Measurements from ENCODE around the gene CREB5.

CREB5 gene

DNA sequence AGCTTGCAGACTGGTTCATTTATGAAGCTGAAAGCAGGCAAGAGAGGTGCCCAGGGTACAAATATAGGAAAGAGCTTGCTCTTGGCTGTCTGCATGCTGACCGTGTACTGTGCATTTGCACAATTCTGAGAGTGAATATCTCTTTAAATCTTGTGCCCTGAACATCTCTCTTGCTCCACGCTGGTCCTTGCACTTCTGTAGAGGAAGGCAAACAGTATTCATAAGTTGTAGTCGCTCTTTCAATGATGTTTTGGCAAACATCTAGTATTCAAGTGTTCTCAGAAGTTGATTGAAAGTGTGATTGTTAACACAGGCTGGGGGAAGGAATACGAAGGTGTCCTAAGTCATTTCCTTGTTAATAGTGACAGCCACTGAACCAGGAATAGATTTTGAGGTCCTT, 332.6 kb downstream of the CREB5 start:
- no peak overlapping the region for H3K27ac ChIP-seq
- no peak overlapping the region for H3K4me3 ChIP-seq

DNA sequence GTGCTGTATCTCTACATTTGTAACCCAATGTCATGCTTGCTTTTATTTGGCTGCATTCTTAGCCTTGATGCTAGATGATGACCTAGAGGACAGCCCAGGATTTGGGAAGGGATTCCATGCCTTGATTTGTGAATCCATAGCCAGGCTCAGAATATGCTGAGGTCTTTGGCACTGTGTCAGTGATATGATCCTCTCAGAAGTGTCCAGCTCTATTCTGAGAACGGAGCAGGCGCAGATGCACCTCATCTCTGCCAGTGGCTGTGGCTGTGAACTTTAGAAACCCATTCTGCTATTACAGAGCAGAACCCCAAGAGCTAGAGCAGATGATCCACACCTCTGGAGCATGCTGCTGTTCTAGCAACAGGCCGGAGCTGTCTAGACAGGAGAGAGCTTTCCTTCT, 333.0 kb downstream of the CREB5 start:
- Histone ChIP-seq H3K4me3 (no peak overlapping the region), H3K27ac (peak overlapping the region in 2 of 21 experiments; percentile 35 to 70)

DNA sequence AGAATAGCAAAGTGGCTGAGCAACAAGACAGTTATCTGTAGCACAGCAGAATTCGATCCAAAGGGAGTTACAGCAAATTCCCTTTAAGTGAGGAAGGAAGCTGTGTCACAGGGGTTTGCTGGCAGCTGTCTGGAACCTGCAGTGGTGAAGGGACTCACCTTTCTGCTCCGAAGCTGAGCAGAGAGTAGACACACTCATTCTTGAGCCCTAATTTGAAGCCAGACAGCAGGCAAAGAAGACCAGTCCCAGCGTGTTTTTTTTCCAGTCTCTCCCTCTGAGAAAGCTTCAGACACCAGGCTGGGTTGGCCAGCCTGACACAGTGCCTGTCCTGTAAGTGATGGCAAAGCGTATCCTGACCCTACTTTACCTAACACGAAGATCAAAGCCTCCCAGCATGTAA, 335.1 kb downstream of the CREB5 start:
- H3K4me3 ChIP-seq, result no peak overlapping the region
- peak overlapping the region in 4 of 21 experiments; percentile 6 to 73 (median 10) for H3K27ac ChIP-seq

DNA sequence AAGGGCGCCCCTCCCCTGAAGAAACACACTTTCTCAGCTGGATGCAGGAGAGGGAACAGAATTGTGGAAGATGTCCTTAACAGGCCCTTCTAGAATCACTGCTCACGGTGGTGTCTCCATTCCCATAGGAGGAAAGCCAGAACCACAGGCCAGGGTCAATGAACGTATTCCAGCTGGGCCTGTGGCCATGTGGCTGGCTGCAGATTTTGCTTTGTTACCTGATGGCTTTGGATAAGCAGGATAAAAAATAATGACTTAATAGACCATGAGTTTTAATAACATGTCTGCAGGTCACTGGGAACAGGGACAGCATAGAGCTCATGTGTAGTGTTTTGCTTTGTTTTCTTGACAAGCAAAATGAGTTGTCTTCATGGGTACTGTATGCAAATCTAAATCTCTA, 335.5 kb downstream of the CREB5 start:
- peak overlapping the region in 4 of 21 experiments; percentile 6 to 73 (median 16) for H3K27ac ChIP-seq
- no peak overlapping the region for H3K4me3 ChIP-seq

DNA sequence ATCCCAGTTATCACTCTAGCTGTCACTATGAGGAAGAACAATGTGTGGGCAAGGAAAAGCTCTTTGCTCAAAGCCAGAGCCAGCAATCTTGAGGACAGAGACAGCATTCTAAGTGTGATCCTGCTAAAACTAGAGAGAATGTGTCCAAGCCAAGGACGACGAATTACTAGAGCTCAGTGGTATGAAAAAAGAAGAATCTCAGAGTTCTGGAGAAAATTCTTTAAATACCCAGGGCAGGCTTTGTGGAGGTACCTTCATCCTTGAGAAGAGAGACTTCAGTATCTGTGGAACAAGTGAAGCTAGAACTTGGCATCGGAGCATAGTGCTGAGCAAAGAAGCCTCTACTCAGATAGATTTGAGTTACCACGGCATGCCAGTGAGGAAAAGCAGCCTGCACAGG, 336.0 kb downstream of the CREB5 start:
- Histone ChIP-seq H3K4me3 (no peak overlapping the region), H3K27ac (peak overlapping the region in 2 of 21 experiments; percentile 22 to 73)

DNA sequence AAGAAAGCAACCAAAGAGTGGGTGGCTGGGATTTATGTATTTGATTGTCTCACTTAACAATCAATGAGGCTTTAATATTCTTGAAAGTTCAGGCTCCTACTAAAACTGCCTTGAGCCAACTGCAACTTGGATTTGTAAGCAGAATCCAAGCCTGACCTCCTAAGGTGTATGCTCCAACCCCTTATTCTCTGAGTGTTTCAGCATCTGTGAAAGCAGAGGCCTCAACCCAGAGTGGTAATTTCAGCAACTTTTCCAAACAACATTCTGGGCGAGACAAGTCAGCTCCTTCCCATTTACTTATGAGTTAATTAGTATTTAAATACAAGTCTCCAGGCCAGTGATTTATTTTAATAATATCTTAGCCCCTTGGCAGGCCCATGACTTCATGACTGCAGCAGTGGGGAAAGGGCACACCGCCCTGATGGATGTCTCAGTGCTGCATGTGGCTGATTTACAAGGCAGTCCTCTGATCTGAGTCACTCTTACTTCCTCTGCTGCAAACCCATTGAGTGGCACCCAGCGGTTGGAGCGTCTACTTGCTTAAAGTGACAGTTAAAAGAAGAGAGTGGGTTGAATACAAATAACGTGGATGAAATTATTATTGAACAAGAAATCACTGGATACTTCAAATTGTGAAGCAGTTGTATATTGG, 336.7 kb downstream of the CREB5 start:
- H3K27ac ChIP-seq, result peak overlapping the region in 2 of 21 experiments; percentile 29 to 73
- no peak overlapping the region for H3K4me3 ChIP-seq

DNA sequence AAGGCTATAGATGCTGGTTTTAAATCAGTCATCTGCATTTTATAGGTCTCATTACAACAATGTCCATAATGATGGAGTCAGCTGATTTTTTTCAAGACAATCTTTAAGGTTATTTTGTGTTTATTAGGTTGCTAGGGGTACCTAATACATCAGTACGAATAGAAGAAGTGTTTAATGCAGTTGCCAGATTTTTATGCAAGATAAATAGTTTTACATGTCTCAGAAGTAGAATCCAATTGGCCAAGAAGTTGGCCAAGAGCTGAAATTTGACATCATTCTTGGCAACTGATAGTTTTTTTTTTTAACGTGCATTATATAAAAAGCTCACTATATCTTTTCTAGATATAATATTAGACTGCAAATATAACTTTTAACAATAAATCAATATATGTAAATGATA, 337.3 kb downstream of the CREB5 start:
- Histone ChIP-seq H3K27ac (no peak overlapping the region), H3K4me3 (no peak overlapping the region)

DNA sequence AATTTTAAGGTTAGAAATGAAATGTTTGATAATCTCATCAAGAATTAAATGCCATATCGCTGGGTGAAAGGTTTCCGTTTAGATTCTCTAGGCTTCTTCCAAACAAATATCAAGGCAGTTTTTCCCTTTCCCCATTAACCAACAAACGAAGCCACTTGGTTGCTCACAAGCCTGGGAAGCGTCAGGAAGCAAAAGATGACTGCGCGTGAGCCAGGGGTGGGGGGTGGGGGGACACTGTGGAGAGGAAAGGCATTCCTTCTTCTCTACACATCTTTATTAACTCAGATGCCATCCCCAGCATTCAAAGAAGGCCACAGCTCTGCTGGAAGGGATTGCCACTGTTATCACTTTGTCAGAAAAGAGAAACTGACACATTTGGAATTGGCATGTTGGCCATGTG, 338.7 kb downstream of the CREB5 start:
- no peak overlapping the region for H3K27ac ChIP-seq
- no peak overlapping the region for H3K4me3 ChIP-seq

DNA sequence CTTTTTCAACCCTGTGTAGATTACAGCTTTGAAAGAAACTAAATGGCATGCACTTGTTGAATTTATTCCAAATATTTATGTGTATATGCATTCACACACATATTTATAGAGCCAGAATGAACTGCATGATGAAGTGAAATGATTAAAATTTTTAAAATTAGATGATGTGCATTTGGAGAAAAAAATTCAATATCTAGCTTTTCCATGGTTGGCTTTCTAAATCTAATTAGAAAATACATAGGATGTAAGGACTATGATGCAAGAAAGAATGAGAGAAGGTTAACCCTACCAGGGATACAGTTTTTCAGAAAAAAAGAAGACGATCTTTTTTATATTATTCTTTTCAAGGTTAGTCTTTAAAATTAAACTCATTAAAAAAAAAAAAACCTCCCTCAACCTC, 341.3 kb downstream of the CREB5 start:
- Histone ChIP-seq H3K4me3 (no peak overlapping the region), H3K27ac (no peak overlapping the region)

DNA sequence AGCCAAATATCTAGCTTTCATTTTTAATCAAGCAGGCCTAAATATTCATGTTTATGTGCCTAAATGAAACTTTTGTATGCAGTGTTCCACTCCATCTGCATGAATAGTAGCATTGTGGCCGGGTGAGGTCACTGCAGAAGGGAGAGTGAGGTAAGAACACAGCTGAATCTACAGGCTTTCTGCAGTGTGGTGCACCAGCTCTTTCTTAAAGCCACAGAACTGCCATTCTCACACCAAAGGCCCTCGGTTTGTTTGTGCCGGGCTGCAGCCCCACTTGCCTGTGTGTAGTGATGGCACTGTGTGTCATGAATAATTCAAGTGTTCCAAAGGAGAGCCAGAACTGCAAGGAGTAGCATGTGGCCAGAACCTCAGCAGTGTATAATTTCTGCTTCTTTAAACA, 341.7 kb downstream of the CREB5 start:
- H3K27ac ChIP-seq, result no peak overlapping the region
- H3K4me3 ChIP-seq, result no peak overlapping the region

DNA sequence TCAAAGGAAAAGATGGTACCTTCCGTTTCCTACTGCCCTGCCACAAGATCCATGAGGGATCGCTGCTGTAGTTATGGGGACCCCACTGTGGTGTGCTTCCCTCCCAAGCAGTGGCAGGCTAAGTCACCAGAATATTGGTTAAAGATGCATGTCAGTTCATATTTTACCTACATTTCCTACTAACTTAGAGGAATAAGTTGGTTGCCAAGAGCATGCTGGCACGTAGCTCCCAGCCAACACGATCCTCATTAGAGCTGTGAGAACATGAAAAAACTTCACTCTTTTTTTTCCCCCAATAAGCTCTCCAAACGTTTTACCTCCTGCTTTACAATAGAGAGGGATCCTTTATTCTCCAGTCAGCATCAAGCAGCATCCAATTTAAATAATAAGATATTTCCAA, 342.1 kb downstream of the CREB5 start:
- no peak overlapping the region for H3K4me3 ChIP-seq
- peak overlapping the region in 1 of 21 experiments; percentile 15 for H3K27ac ChIP-seq

DNA sequence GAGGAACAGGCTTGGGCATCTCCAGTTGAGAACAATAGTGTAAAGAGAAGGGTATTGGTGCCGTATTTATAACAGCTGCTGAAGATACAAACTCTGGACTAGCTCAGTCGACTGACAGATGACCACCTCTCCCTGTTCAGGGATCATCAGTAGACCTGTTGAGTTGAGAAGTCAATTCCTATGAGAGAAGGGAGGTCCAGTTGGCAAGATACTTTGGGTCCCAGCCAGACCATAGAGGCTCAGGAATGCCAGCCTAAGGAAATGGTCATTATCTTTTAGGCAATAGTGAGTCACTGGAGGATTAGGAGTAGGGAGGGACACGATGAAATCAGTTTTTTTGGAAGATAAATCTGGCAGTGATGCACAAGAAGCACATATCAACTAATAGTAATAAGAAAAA, 342.9 kb downstream of the CREB5 start:
- Histone ChIP-seq H3K27ac (peak overlapping the region in 2 of 21 experiments; percentile 15 to 55), H3K4me3 (no peak overlapping the region)

DNA sequence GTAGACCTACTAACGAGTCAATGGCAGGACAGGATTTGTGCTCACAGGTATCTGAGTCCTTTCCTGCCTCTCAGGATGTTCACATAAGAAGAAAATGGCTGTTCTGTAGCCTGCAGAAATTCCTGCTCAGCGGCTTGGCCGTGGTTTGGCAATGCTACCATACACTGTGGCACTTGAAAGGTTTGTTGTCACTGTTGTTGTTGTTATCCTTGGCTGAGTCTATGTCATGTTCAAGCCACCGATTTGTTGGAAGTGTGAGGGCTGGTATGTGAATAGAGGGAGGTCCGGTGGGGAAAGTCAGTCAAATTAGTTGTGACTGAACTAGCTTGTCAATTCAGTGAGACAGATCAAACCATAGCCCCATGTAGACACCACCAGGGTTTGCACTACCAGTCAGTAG, 345.9 kb downstream of the CREB5 start:
- peak overlapping the region in 2 of 21 experiments; percentile 25 to 64 for H3K27ac ChIP-seq
- no peak overlapping the region for H3K4me3 ChIP-seq

DNA sequence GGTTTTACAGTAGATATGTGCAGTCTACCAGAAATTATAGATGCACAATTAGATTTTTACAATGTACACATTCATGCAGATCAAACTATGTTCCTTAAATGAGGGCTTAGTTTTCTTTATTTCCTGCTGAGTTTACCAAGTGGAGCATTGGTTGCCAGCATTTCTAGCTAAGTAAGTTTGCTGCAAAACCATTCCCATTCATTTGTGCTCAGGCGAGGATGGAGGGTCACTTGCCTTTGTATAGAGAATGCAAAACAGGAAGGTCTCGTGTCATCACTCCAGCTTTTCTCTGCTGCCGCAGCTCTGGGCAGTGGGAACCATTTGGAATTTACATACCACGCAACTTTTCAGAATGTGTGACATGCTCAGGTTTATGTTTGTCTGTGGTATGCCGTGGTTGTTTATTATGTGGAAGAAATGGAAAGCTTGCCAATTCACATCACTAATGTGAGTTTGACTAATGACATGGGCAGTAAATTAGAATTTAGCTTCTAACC, 347.2 kb downstream of the CREB5 start:
- Histone ChIP-seq H3K4me3 (no peak overlapping the region), H3K27ac (peak overlapping the region in 1 of 21 experiments; percentile 64)

DNA sequence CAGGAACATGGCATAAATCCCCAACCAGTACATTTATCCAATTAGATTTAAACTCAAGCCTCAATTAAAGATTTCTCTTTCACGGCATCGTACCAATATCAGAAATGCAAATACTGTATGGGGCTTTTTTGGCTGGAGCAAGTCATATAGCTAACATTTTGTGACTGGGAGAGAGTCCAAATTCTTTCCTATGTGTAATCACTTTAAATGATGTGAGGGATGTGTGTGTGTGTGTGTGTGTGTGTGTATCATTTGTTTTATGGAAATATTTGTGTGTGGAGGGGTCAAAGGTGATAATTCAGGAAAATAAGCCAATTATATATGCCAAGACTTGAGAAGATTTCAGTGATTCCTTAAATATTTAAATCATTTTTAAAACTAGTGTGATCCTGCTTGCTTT, 349.2 kb downstream of the CREB5 start:
- Histone ChIP-seq H3K4me3 (no peak overlapping the region), H3K27ac (peak overlapping the region in 2 of 21 experiments; percentile 49 to 81)

DNA sequence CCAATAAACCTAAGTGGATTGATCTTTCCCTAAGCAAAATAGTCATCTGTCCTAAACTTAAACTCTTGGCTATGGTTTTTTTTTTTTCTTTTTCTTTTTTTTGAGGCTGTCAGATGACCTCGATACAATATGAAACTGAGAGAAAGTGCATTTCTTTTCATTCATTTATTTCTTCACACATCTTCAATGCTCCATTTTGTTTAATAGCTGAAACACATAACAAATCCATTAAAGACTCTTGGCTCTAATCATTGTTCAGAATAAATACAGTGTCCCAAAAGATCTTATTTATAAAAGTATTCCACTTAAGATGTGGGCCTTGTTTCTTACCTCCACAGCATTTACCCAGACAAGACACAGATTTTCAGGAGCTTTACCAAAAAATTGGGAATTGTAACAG, 350.3 kb downstream of the CREB5 start:
- Histone ChIP-seq H3K4me3 (no peak overlapping the region), H3K27ac (no peak overlapping the region)

DNA sequence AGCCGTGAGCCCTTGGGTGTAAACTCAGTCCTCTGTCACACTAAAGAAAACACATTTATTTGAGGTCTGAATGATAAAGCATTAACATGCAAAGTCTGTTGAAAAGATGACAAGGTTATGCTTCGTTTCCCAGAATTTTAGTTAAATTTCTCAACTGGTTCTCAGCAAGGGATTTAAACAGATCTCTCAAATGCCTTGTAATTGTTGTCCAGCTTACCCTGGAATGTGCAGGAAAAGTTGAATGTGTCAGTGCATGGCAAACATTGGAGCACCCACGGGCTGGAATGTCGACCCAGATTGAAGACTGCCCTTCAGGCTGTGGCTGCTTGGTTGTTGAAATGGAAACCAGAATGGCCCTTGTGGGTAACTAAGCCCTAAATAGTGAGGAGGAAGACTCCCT, 354.0 kb downstream of the CREB5 start:
- Histone ChIP-seq H3K27ac (peak overlapping the region in 2 of 21 experiments; percentile 34 to 49), H3K4me3 (no peak overlapping the region)

DNA sequence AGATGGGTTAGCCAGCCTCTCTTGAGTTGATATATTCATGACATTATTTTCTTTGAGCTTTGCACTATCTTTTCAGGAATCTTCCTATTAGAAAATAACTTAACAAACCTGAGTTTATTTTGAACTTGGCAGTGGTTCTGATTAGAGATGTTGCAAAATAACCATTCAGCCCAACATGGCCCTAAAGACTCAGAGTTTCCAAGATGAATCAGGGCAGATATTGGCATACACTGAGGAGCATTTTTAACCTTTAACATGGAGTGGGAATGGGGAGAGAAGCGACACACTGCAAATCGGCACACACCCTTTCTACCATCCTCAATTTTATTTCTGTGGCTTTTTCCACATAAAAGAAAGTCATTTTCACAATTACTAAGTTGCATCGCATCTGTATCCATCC, 355.0 kb downstream of the CREB5 start:
- Histone ChIP-seq H3K4me3 (no peak overlapping the region), H3K27ac (peak overlapping the region in 1 of 21 experiments; percentile 31)

DNA sequence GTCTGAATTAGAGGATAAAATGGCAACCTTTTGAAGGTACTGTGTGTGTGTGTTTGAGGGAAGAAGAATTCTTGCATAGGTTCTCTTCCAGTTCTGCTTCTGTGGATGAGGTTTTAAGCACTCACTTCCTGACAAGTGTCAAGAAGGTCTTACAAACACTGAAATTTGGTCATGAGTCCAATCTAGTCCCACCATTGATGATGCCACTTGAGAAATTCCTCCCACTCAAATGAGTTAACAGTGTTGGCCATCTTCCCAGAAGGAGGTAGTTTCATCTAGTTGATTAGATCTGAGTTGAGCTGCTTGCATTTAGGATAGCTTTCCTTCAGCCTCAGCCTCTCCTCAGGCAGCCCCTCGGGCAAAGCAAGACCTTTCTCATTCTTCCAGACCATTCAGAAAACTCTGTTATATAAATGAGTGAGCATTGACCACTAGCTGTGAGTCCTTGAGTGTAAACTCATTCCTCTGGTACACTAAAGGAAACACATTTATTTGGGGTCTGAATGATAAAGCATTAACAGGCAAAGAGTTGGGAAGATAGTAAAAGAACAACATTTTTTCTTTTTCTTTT, 356.3 kb downstream of the CREB5 start:
- Histone ChIP-seq H3K27ac (peak overlapping the region in 1 of 21 experiments; percentile 23), H3K4me3 (no peak overlapping the region)

DNA sequence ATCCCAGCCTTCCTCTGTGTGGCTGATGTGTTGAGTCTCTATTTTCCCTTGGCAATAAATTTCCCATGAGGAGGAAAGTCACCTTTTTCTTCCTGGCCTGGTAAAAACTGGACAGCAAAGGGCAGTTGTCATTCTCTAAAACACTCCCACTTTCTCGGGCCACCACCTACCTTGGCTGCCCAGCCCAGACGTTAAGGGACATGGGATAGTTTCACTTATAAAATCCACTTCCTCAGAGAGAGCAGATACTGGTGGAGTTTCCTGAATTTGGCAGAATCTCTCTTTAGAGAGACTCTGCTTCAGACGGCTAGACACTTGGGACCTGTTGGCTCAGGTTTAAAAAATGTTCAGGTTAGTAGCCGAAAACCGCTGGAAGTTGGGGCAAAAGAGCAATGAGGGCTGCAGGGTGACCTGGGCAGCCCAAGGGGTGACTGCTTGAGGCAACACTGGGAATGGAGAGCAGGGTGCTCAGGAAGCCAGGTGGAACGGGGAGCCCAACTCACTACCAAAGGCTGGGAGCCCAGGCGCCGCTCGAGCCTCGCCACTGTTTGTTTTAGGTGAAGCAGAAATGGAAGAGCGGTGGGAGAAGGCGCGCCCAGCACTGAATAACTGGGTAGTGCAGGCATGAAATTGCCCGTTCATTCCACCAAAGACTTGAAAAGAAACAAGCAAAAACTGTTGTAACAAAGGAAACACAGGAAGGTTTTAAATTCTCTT, 359.7 kb downstream of the CREB5 start:
- peak overlapping the region in 2 of 21 experiments; percentile 7 to 57 for H3K27ac ChIP-seq
- H3K4me3 ChIP-seq, result no peak overlapping the region
